GM13976 (cell line): ENCODE results near the gene TMEM91.

Experiments
- DNase-seq: peaks from one replicate; pipeline ENCODE4 v3.0.0; 2012; ENCODE audit warnings: low spot score
- CTCF ChIP-seq: IDR thresholded peaks from 2 replicates; pipeline ENCODE4 v1.5.1; 2012; ENCODE audit warnings: borderline replicate concordance, mild to moderate bottlenecking; ENCODE audit not compliant: insufficient read depth; ENCODE audit errors: extremely low read depth, missing control alignments, control extremely low read depth
- in situ Hi-C: fragments of 300-500 bp; cut with MboI; formaldehyde crosslinking; loops from one replicate; pipeline ENCODE4 v1.12.0; 2022; ENCODE audit warnings: low sequenced_read_pairs, mixed read lengths, inconsistent platforms; ENCODE audit not compliant: unreplicated experiment

Gene TMEM91

GRCh38 chr19:41411100-41411967, 35.0 kb downstream of the TMEM91 start:
- DNase-seq, result no peak
- no peak for TF ChIP-seq CTCF
- in situ Hi-C loops, result no loop called here

GRCh38 chr19:41411968-41412265, 35.6 kb downstream of the TMEM91 start:
- no peak for TF ChIP-seq CTCF
- DNase-seq, result no peak
- in situ Hi-C loops, result no loop called here

GRCh38 chr19:41412953-41413352, 36.6 kb downstream of the TMEM91 start:
- no peak for DNase-seq
- no peak for TF ChIP-seq CTCF
- in situ Hi-C loops, result no loop called here

GRCh38 chr19:41413947-41414346, 37.6 kb downstream of the TMEM91 start:
- DNase-seq, result no peak
- no peak for TF ChIP-seq CTCF

DNA sequence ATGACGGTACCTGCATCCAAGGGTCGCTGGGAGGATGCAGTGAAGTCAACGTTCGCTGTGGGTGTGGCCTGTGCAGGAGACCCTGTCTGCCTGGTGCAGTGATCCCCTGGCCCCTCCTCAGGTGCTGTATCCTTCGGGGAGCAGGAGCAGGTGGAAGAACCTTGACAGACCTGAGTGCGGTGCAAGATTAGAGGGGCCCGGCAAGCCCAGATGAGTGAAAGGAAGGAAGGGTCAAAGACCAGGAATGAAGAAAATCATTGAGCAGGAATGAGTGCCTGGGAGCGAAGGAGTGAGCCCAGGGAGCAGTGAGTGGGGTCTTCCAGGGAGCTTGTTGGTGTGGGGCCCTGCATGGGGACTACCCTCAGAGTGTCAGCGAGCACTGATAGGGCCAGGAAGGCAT, 38.1 kb downstream of the TMEM91 start:
- DNase-seq, result no peak
- no peak for TF ChIP-seq CTCF
- in situ Hi-C loops, result no loop called here

More at GRCh38 chr19:41413947-41414346, 37.6 kb downstream of the TMEM91 start:
- in situ Hi-C loops, result no loop called here

DNA sequence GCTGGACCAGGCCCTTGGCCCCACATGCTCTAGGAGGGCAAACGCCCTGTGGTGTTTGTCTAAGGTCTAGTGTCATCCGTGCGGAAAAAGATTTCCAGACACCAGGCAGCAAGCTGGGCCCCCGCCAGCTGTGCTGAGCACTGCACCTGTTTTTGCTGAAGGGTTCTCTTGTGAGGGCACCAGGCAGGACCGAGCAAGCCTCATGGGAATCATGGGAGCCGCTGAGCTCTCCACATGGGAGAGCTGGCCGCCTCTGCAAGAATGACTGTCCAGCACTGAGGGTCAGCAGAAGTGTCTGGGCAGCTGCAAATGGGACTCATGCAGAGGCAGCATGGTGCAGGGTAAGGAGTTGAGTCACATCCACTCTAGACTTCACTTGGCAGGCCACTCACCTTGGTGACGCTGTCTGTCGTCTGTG, 38.8 kb downstream of the TMEM91 start:
- no peak for DNase-seq
- in situ Hi-C loops, result no loop called here
- no peak for TF ChIP-seq CTCF
